GM12878 (cell line): ENCODE measurements around the gene ESCO1. TPM values are rescaled to one million over a fixed set of nuclear protein-coding genes. Genes with fewer than 3 reads are reported as not detected.

ENCODE experiments used
- ATAC-seq: fragments of 200-7000 bp; cut with Tn5 transposase; 3 replicates; pipeline ENCODE4 v1.9.1; 2020; ENCODE audit warnings: mild to moderate bottlenecking, moderate library complexity
- BruUV-seq: library from RNA; stranded (reverse); fragments of 400-500 nt; replicated peaks from 2 replicates; lab custom pipeline; 2021; lab: Mats Ljungman, UMichigan
- CTCF ChIA-PET: fragments of 300-600 bp; sonication (Branson Sonifier 250); formaldehyde crosslinking; extraction: SDS; loops from one replicate; lab custom pipeline; 2021; ENCODE audit warnings: inconsistent platforms; lab: Yijun Ruan, JAX
- POLR2A ChIA-PET: fragments of 350-600 bp; formaldehyde crosslinking; extraction: SDS; loops from one replicate; lab custom pipeline; 2021; ENCODE audit warnings: inconsistent platforms; lab: Charles Lee
- RAD21 ChIA-PET: fragments of 300-600 bp; sonication (Branson Sonifier 250); formaldehyde crosslinking; loops from one replicate; lab custom pipeline; 2023; ENCODE audit warnings: antibody characterized with exemption; ENCODE audit not compliant: unreplicated experiment; lab: Charles Lee
- SMC1A ChIA-PET: fragments of 300-600 bp; sonication (Branson Sonifier 250); formaldehyde crosslinking; loops from one replicate; lab custom pipeline; 2023; ENCODE audit not compliant: unreplicated experiment, uncharacterized antibody; lab: Charles Lee
- DNase-seq: peaks from one replicate; pipeline ENCODE4 v3.0.0-alpha.2; 2011; ENCODE audit warnings: low read depth, low spot score
- FAIRE-seq: peaks from 3 replicates; lab custom pipeline; 2011; peaks lifted over from hg19 to GRCh38; lab: Jason Lieb, UNC
- H2AFZ ChIP-seq: 2 replicates; pipeline ENCODE4 v1.6.0; 2011; ENCODE audit warnings: low read depth, low read length, control low read depth; ENCODE audit not compliant: control insufficient read depth
- H3K27ac ChIP-seq: 2 replicates; pipeline ENCODE4 v1.5.1; 2011; ENCODE audit warnings: control low read depth; ENCODE audit not compliant: control insufficient read depth, insufficient read depth
- H3K27me3 ChIP-seq, 2 experiments: replicated peaks in 1 of 2; 2 replicates each; pipeline versions ENCODE4 v1.6.0 to v1.6.1; 2011; ENCODE audit warnings: low read length in 1 of 2; ENCODE audit not compliant: control insufficient read depth in 2 of 2, insufficient read depth in 2 of 2
- H3K36me3 ChIP-seq, 2 experiments: 2 replicates each; pipeline ENCODE4 v1.5.1; 2011; ENCODE audit warnings: low read length in 1 of 2; ENCODE audit not compliant: control insufficient read depth in 2 of 2, insufficient read depth in 2 of 2
- H3K4me1 ChIP-seq: 2 replicates; pipeline ENCODE4 v1.6.1; 2011; ENCODE audit warnings: mild to moderate bottlenecking, low read length, moderate library complexity, mixed read lengths; ENCODE audit not compliant: control insufficient read depth, insufficient read depth
- H3K4me2 ChIP-seq: 2 replicates; pipeline ENCODE4 v1.6.0; 2011; ENCODE audit warnings: control low read depth; ENCODE audit not compliant: control insufficient read depth, insufficient read depth
- H3K4me3 ChIP-seq: fragments of 200-600 bp; sonication (generic); 2 replicates; pipeline ENCODE4 v1.5.1; 2016
- H3K79me2 ChIP-seq: 2 replicates; pipeline ENCODE4 v1.6.0; 2011; ENCODE audit warnings: low read length; ENCODE audit not compliant: control insufficient read depth, insufficient read depth
- H3K9ac ChIP-seq: 2 replicates; pipeline ENCODE4 v1.8.0; 2011; ENCODE audit warnings: low read length, control low read depth, mixed read lengths; ENCODE audit not compliant: control insufficient read depth, insufficient read depth
- H3K9me3 ChIP-seq: replicated peaks from 3 replicates; pipeline ENCODE4 v1.5.1; 2011; ENCODE audit warnings: mild to moderate bottlenecking, low read length; ENCODE audit not compliant: control insufficient read depth, insufficient read depth
- H4K20me1 ChIP-seq: 2 replicates; pipeline ENCODE4 v1.6.0; 2011; ENCODE audit not compliant: control insufficient read depth, insufficient read depth
- BCL3 ChIP-seq: IDR thresholded peaks from 2 replicates; pipeline ENCODE4 v1.6.1; 2011; ENCODE audit warnings: borderline replicate concordance, low read depth, mild to moderate bottlenecking, moderate library complexity, low read length; ENCODE audit not compliant: insufficient read depth, poor library complexity, severe bottlenecking
- BRCA1 ChIP-seq: IDR thresholded peaks from 2 replicates; pipeline ENCODE4 v1.6.1; 2011; ENCODE audit warnings: low read depth, low read length, improper control_type of control experiment
- CTCF ChIP-seq, 3 experiments: IDR thresholded peaks in 2 of 3; conservative IDR thresholded peaks in 1 of 3; 2 replicates each; pipeline ENCODE4 v1.5.1; 2011; ENCODE audit warnings: low read depth in 3 of 3, low read length in 3 of 3, mild to moderate bottlenecking in 3 of 3, control low read depth in 2 of 3, moderate library complexity in 2 of 3, inconsistent platforms in 1 of 3, mixed read lengths in 1 of 3; ENCODE audit not compliant: control insufficient read depth in 2 of 3, insufficient read depth in 1 of 3; ENCODE audit errors: extremely low read depth in 1 of 3
- E2F4 ChIP-seq: IDR thresholded peaks from 2 replicates; pipeline ENCODE4 v1.6.1; 2012; ENCODE audit warnings: low read depth, low read length, improper control_type of control experiment
- EED ChIP-seq: sonication (generic); IDR thresholded peaks from 2 replicates; pipeline ENCODE4 v1.6.1; 2016; ENCODE audit warnings: antibody characterized with exemption, low read depth
- ETV6 ChIP-seq, 2 experiments: fragments of 450-650 bp in 1 of 2; IDR thresholded peaks in 1 of 2; conservative IDR thresholded peaks in 1 of 2; 2 replicates each; pipeline ENCODE4 v1.6.1; 2014; ENCODE audit warnings: antibody characterized with exemption in 1 of 2, borderline replicate concordance in 1 of 2, low read depth in 1 of 2, mild to moderate bottlenecking in 1 of 2, moderate library complexity in 1 of 2
- EZH2 ChIP-seq: IDR thresholded peaks from 2 replicates; pipeline ENCODE4 v1.6.1; 2012; ENCODE audit warnings: low read depth, mild to moderate bottlenecking, control low read depth, inconsistent platforms, low read length, borderline replicate concordance; ENCODE audit not compliant: control insufficient read depth
- FOXM1 ChIP-seq: IDR thresholded peaks from 2 replicates; pipeline ENCODE4 v1.6.1; 2012; ENCODE audit warnings: low read depth, mild to moderate bottlenecking, inconsistent platforms, low read length, moderate library complexity
- NFIC ChIP-seq: IDR thresholded peaks from 2 replicates; pipeline ENCODE4 v1.6.1; 2012; ENCODE audit warnings: low read depth, mild to moderate bottlenecking, inconsistent platforms, low read length, moderate library complexity
- POLR2A ChIP-seq: IDR thresholded peaks from 2 replicates; pipeline ENCODE4 v1.6.1; 2011; ENCODE audit warnings: low read depth, mild to moderate bottlenecking, low read length
- RELA ChIP-seq: fragments of 450-650 bp; IDR thresholded peaks from 2 replicates; pipeline ENCODE4 v1.8.0; 2014; ENCODE audit warnings: borderline replicate concordance; ENCODE audit not compliant: partially characterized antibody
- SKIL ChIP-seq: fragments of 450-650 bp; IDR thresholded peaks from 2 replicates; pipeline ENCODE4 v1.6.1; 2017; ENCODE audit warnings: mild to moderate bottlenecking, low read depth, inconsistent platforms; ENCODE audit not compliant: poor library complexity, severe bottlenecking
- SMAD1 ChIP-seq: fragments of 450-650 bp; IDR thresholded peaks from 2 replicates; pipeline ENCODE4 v1.6.1; 2018; ENCODE audit warnings: mild to moderate bottlenecking, low read depth; ENCODE audit not compliant: partially characterized antibody
- SREBF1 ChIP-seq: IDR thresholded peaks from 2 replicates; pipeline ENCODE4 v1.6.1; 2012; ENCODE audit warnings: mild to moderate bottlenecking, low read length
- TCF7 ChIP-seq: IDR thresholded peaks from 2 replicates; pipeline ENCODE4 v1.6.1; 2014; ENCODE audit warnings: antibody characterized with exemption, borderline replicate concordance
- ZNF24 ChIP-seq: fragments of 450-650 bp; IDR thresholded peaks from 2 replicates; pipeline ENCODE4 v1.6.1; 2017; ENCODE audit warnings: antibody characterized with exemption, mild to moderate bottlenecking
- ZNF622 ChIP-seq: fragments of 450-650 bp; IDR thresholded peaks from 2 replicates; pipeline ENCODE4 v1.6.1; 2017; ENCODE audit warnings: mild to moderate bottlenecking, inconsistent platforms
- ZSCAN29 ChIP-seq: fragments of 450-650 bp; IDR thresholded peaks from 2 replicates; pipeline ENCODE4 v1.6.1; 2017; ENCODE audit warnings: mild to moderate bottlenecking, moderate library complexity
- WGBS: methylation state at CpG from one replicate; pipeline ENCODE4 v1.1.6; 2016; ENCODE audit warnings: low lambda C conversion rate; ENCODE audit not compliant: insufficient replicate concordance, insufficient coverage; ENCODE audit errors: missing lambda C conversion rate; 5-methylcytosine and 5-hydroxymethylcytosine counted together
- in situ Hi-C: fragments of 300-500 bp; cut with MboI; formaldehyde crosslinking; loops from 9 replicates; pipeline ENCODE4 v1.14.3; 2018; ENCODE audit warnings: mixed read lengths
- intact Hi-C: fragments of 100-400 bp; cut with micrococcal nuclease; formaldehyde crosslinking; loops from one replicate; pipeline ENCODE4 v1.14.2; 2022; ENCODE audit not compliant: unreplicated experiment
- polyA plus RNA-seq, 11 experiments: library from polyadenylated mRNA; depleted of rRNA in 4 of 11; unstranded in 6 of 11; stranded (reverse) in 5 of 11; fragments of >200 nt; fragmentation: Nextera tagmentation in 4 of 11; fragmentation: Illumina TruSeq in 1 of 11; extraction: Ambion mirVana in 4 of 11; extraction: Trizol in 1 of 11; gene quantifications; 1 replicate in 1 of 11; 2 replicates in 10 of 11; pipeline versions ENCODE4 v1.2.1 to v1.2.3, GENCODE V29; 2011 to 2016; ENCODE audit warnings: inconsistent platforms in 2 of 11, missing spikeins in 2 of 11, low read depth in 1 of 11
- total RNA-seq, 4 experiments: library from RNA; depleted of rRNA in 3 of 4; stranded (reverse); fragments of >200 nt in 3 of 4; fragmentation: Illumina TruSeq in 1 of 4; extraction: Trizol in 1 of 4; gene quantifications; 2 replicates each; pipeline versions ENCODE4 v1.2.1 to v1.2.3, GENCODE V29; 2013 to 2021

The ESCO1 gene
- total and polyA plus RNA-seq, 10 of the 15 experiments (the other 5 are each of a cell fraction or from before 2014, with no cell fraction given), result 8.6 to 22.4 (median 12.4) TPM

- no peaks in the 10 kb centered on the region for H4K20me1 ChIP-seq
- no peak overlapping the region for H2AFZ ChIP-seq
- ChIA-PET RAD21 (no interaction called here), CTCF (interaction anchor here (1.9 kb wide), 1 partner anchor 10 kb away, joined by 9 read pairs; no protein-coding TSS in a partner anchor), POLR2A (no interaction called here), SMC1A (interaction anchor here (0.9 kb wide), 1 partner anchor 10 kb away, joined by 3 read pairs; no protein-coding TSS in a partner anchor)
- BruUV-seq, result no TSS peak
- H3K4me1 ChIP-seq, result no peaks in the 10 kb centered on the region
- H3K36me3 ChIP-seq, result no peaks in the 10 kb centered on the region
- in situ Hi-C loops (no loop called here), intact Hi-C loops (loop anchor here (10.0 kb wide), 2 partner anchors 55 to 285 kb away; no protein-coding TSS in a partner anchor)
- no peak overlapping the region for H3K27ac ChIP-seq
- FAIRE-seq (no peak), ATAC-seq (no peak), DNase-seq (no peak)
- TF ChIP-seq SREBF1, result no peak
- TF ChIP-seq ZSCAN29, result no peak
- TF ChIP-seq POLR2A, result no peak
- TF ChIP-seq ZNF622, result no peak
- TF ChIP-seq TCF7, result no peak
- TF ChIP-seq EZH2, result no peak
- TF ChIP-seq RELA, result no peak
- TF ChIP-seq E2F4, result no peak
- TF ChIP-seq EED, result no peak
- no peak for TF ChIP-seq SMAD1
- no peak for TF ChIP-seq FOXM1
- TF ChIP-seq BRCA1, result no peak
- no peak for TF ChIP-seq SKIL
- no peak for TF ChIP-seq ETV6 (conservative IDR thresholded peaks at IDR 0.05 in 1 of 2, IDR thresholded peaks at IDR 0.05 in 1 of 2; ENCODE audit: borderline replicate concordance in 1 of 2, low read depth in 1 of 2)
- no peak for TF ChIP-seq BCL3
- TF ChIP-seq ZNF24, result no peak
- TF ChIP-seq CTCF (IDR thresholded peaks at IDR 0.05 in 2 of 3, conservative IDR thresholded peaks at IDR 0.05 in 1 of 3; ENCODE audit: control insufficient read depth in 2 of 3, extremely low read depth in 1 of 3, insufficient read depth in 1 of 3, low read depth in 3 of 3, low read length in 3 of 3), result no peak
- TF ChIP-seq NFIC, result no peak
- no peak overlapping the region for H3K4me2 ChIP-seq
- no peak overlapping the region for H3K4me3 ChIP-seq
- H3K27me3 ChIP-seq, result no peaks in the 10 kb centered on the region
- no peaks in the 10 kb centered on the region for H3K9me3 ChIP-seq
- WGBS, result 78% methylated on average over 5 of the region's 5 CpGs
- no peak overlapping the region for H3K9ac ChIP-seq
- H3K79me2 ChIP-seq, result no peaks in the 10 kb centered on the region
Observed at GRCh38 chr18:21479721-21480120, 120.8 kb downstream of the ESCO1 start.
